HG02973 (cell line): ENCODE results near the gene FBXW7.

Source experiments
- ATAC-seq: cut with Tn5 transposase; IDR thresholded peaks from one replicate; pipeline ENCODE4 v1.9.1; 2021; ENCODE audit warnings: moderate library complexity; ENCODE audit not compliant: unreplicated experiment

The FBXW7 gene

GRCh38 chr4:152434011-152434410 lies 101.9 kb downstream of the FBXW7 start:
- peak; percentile 56 for ATAC-seq

- no peak for ATAC-seq
Observed at GRCh38 chr4:152431784-152432183, 104.1 kb downstream of the FBXW7 start.

GRCh38 chr4:152431291-152431690 lies 104.6 kb downstream of the FBXW7 start:
- no peak for ATAC-seq

- ATAC-seq, result no peak
Observed at GRCh38 chr4:152430507-152430906, 105.4 kb downstream of the FBXW7 start.

- no peak for ATAC-seq
Observed at GRCh38 chr4:152427981-152428380, 107.9 kb downstream of the FBXW7 start.

GRCh38 chr4:152424977-152425376 lies 110.9 kb downstream of the FBXW7 start:
- no peak for ATAC-seq

GRCh38 chr4:152424396-152424795 lies 111.5 kb downstream of the FBXW7 start:
- no peak for ATAC-seq

- no peak for ATAC-seq
Observed at GRCh38 chr4:152422817-152423320, 113.0 kb downstream of the FBXW7 start.

- ATAC-seq, result no peak
Observed at GRCh38 chr4:152421576-152421975, 114.3 kb downstream of the FBXW7 start.

GRCh38 chr4:152419809-152420208 lies 116.1 kb downstream of the FBXW7 start:
- ATAC-seq, result no peak

GRCh38 chr4:152417673-152418072 lies 118.2 kb downstream of the FBXW7 start:
- no peak for ATAC-seq

- ATAC-seq, result no peak
Observed at GRCh38 chr4:152415980-152416379, 119.9 kb downstream of the FBXW7 start.

- ATAC-seq, result no peak
Observed at GRCh38 chr4:152408514-152409327, 127.2 kb downstream of the FBXW7 start.

GRCh38 chr4:152401424-152401823 lies 134.5 kb downstream of the FBXW7 start:
- ATAC-seq, result no peak

GRCh38 chr4:152399246-152399645 lies 136.6 kb downstream of the FBXW7 start:
- peak; percentile 66 for ATAC-seq

- no peak for ATAC-seq
Observed at GRCh38 chr4:152398060-152398459, 137.8 kb downstream of the FBXW7 start.

- no peak for ATAC-seq
Observed at GRCh38 chr4:152394791-152395190, 141.1 kb downstream of the FBXW7 start.

- ATAC-seq, result no peak
Observed at GRCh38 chr4:152392079-152392478, 143.8 kb downstream of the FBXW7 start.

GRCh38 chr4:152390216-152390615 lies 145.7 kb downstream of the FBXW7 start:
- no peak for ATAC-seq

- no peak for ATAC-seq
Observed at GRCh38 chr4:152389359-152389758, 146.5 kb downstream of the FBXW7 start.

- no peak for ATAC-seq
Observed at GRCh38 chr4:152385551-152385950, 150.3 kb downstream of the FBXW7 start.

GRCh38 chr4:152382057-152382785 lies 153.7 kb downstream of the FBXW7 start:
- ATAC-seq, result no peak
